ENCODE measurements around the gene POLDIP2. TPM values are rescaled to one million over a fixed set of nuclear protein-coding genes. Genes with fewer than 3 reads are reported as not detected.
A peak's percentile ranks its signal among the peaks of the same experiment; 100 is the strongest.

The POLDIP2 gene
- polyA plus RNA-seq, 1 of the 3 experiments (the other 2 are of a cell fraction), result 98.1 TPM

DNA sequence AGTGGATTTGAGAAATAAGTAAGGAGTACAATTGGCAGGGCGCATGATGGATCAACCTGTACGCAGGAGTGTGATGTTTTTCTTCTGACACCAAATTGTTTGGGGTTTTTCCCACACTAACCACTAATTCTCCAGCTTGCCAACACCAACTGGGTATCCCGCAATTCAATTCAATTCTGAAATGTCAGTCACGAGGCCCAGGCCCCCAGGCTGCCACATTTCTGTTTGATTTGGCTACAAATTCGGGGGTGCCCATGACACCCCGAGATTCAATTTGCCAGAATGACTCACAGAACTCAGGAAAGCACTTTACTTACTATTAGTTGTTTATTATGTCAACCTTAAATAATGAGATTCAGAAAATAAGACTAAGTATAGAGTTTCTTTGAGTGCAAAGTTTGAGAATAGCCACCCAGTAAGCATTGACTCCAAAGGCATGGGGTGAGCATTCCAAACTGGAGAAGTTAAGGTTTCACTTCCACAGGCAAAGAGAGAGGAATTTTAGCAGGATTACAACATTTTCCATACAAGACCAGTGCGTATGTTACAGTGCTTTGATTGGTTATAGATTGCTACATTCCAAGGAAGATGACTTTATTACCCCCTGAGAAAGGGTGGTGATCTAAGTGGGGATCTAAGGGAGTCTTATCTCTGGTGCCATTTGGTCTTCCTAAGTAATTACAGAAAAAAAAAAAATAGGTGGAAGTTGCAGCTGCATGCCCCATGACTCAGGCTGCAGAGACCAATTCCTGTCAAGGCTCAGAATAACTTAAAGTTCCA lies 37.2 kb upstream of the POLDIP2 start:
- peaks cover 4% of the 10 kb centered on the region for H3F3A ChIP-seq (replicated peaks; ENCODE audit: insufficient read depth)
- DNase-seq, result no peak
- H3K9me2 ChIP-seq, result no peaks in the 10 kb centered on the region
- no peaks in the 10 kb centered on the region for H3K4me1 ChIP-seq (ENCODE audit: control insufficient read depth in 1 of 2, insufficient read depth in 2 of 2, low read depth in 1 of 2, low read length in 1 of 2)
- WGBS (ENCODE audit: low lambda C conversion rate), result 74% methylated on average over 7 of the region's 7 CpGs
- H3K4me3 ChIP-seq (ENCODE audit: low read depth in 2 of 2, low read length in 1 of 2), result no peak overlapping the region
- H2AFZ ChIP-seq (ENCODE audit: low read depth), result no peak overlapping the region
- H3K9me3 ChIP-seq, result no peaks in the 10 kb centered on the region
- H3K79me2 ChIP-seq (ENCODE audit: insufficient read depth), result no peaks in the 10 kb centered on the region
- H3K36me3 ChIP-seq (replicated peaks in 1 of 2; ENCODE audit: control insufficient read depth in 1 of 2, insufficient read depth in 2 of 2, low read length in 1 of 2), result peaks cover 18 to 72% of the 10 kb centered on the region in 2 experiments
- no peak for TF ChIP-seq NRF1 (IDR thresholded peaks at IDR 0.05; ENCODE audit: low read depth, low read length)
- 0 out of 2 replicates have a peak, but pooled peaks have one; percentile 16 for TF ChIP-seq FOSL2 (IDR thresholded peaks at IDR 0.05; ENCODE audit: borderline replicate concordance, low read depth)
- CTCF ChIA-PET, result interaction anchor here (0.7 to 1.2 kb wide), 4 partner anchors 14 to 589 kb away, joined by 3 to 4 read pairs (median 4); no protein-coding TSS in a partner anchor
- H3K27ac ChIP-seq (ENCODE audit: low read depth in 2 of 2, low read length in 1 of 2), result no peak overlapping the region
- no peak overlapping the region for H3K9ac ChIP-seq
- POLR2A ChIA-PET, result interaction anchor here (1.9 kb wide), 1 partner anchor 11 kb away, joined by 6 read pairs; no protein-coding TSS in a partner anchor
- no peaks in the 10 kb centered on the region for H3K27me3 ChIP-seq (ENCODE audit: insufficient read depth)
- H4K20me1 ChIP-seq (ENCODE audit: insufficient read depth), result no peaks in the 10 kb centered on the region
- H3K4me2 ChIP-seq, result no peak overlapping the region

DNA sequence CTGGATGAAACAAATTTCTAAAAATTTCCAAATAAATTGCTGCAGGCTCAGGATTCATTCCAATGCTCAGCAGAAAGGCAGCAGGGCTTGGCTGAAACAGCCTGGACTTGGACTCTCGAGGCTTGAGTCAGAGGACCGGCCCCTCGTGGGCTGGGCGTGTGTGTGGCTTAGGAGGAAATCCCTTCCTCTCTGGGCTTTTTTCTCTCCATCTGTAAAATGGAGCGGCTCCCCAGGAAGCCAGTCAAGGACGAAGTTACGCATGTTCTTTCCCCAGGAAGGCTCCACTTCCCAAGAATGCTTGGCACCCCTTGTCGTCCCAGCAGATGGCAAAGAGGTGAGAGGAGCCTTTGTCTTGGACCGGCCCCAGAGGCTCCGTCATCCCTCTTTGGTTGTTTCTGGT lies 35.2 kb upstream of the POLDIP2 start:
- H3K4me1 ChIP-seq (ENCODE audit: control insufficient read depth in 1 of 2, insufficient read depth in 2 of 2, low read depth in 1 of 2, low read length in 1 of 2), result no peaks in the 10 kb centered on the region
- H3K36me3 ChIP-seq (replicated peaks in 1 of 2; ENCODE audit: control insufficient read depth in 1 of 2, insufficient read depth in 2 of 2, low read length in 1 of 2), result peaks cover 27 to 68% of the 10 kb centered on the region in 2 experiments
- H3K27ac ChIP-seq (ENCODE audit: low read depth in 2 of 2, low read length in 1 of 2), result no peak overlapping the region
- no peak overlapping the region for H3K4me2 ChIP-seq
- no peaks in the 10 kb centered on the region for H3K9me3 ChIP-seq
- peaks cover 4% of the 10 kb centered on the region for H3F3A ChIP-seq (replicated peaks; ENCODE audit: insufficient read depth)
- no peak overlapping the region for H2AFZ ChIP-seq (ENCODE audit: low read depth)
- CTCF ChIA-PET, result no interaction called here
- TF ChIP-seq EP300 (IDR thresholded peaks at IDR 0.05; ENCODE audit: borderline replicate concordance in 1 of 2, low read depth in 1 of 2, low read length in 1 of 2) (no peak), ELF1 (IDR thresholded peaks at IDR 0.05) (no peak), JUND (IDR thresholded peaks at IDR 0.05) (no peak), REST (IDR thresholded peaks at IDR 0.05; ENCODE audit: low read depth, low read length) (no peak), MEF2A (IDR thresholded peaks at IDR 0.05; ENCODE audit: borderline replicate concordance, low read depth) (no peak), POLR2AphosphoS5 (IDR thresholded peaks at IDR 0.05; ENCODE audit: low read depth, low read length) (no peak), RAD21 (IDR thresholded peaks at IDR 0.05; ENCODE audit: low read length) (no peak), GABPA (IDR thresholded peaks at IDR 0.05; ENCODE audit: low read depth) (no peak), MXI1 (IDR thresholded peaks at IDR 0.05; ENCODE audit: low read depth, low read length) (no peak), RFX5 (IDR thresholded peaks at IDR 0.05; ENCODE audit: low read length) (no peak), RCOR1 (IDR thresholded peaks at IDR 0.05; ENCODE audit: low read length) (no peak), ZBTB33 (IDR thresholded peaks at IDR 0.05; ENCODE audit: borderline replicate concordance, low read depth) (no peak), IRF3 (IDR thresholded peaks at IDR 0.05; ENCODE audit: low read depth, low read length) (no peak), FOSL2 (IDR thresholded peaks at IDR 0.05; ENCODE audit: borderline replicate concordance, low read depth) (no peak), TAF1 (IDR thresholded peaks at IDR 0.05; ENCODE audit: borderline replicate concordance, low read depth, low read length) (no peak), CHD2 (IDR thresholded peaks at IDR 0.05; ENCODE audit: low read length, partially characterized antibody) (no peak)
- TF ChIP-seq, protein P1, sequence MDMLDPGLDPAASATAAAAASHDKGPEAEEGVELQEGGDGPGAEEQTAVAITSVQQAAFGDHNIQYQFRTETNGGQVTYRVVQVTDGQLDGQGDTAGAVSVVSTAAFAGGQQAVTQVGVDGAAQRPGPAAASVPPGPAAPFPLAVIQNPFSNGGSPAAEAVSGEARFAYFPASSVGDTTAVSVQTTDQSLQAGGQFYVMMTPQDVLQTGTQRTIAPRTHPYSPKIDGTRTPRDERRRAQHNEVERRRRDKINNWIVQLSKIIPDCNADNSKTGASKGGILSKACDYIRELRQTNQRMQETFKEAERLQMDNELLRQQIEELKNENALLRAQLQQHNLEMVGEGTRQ (IDR thresholded peaks at IDR 0.05; ENCODE audit: borderline replicate concordance, low read depth, low read length), result no peak
- H3K27me3 ChIP-seq (ENCODE audit: insufficient read depth), result no peaks in the 10 kb centered on the region
- no peaks in the 10 kb centered on the region for H3K79me2 ChIP-seq (ENCODE audit: insufficient read depth)
- DNase-seq, result no peak
- H3K9me2 ChIP-seq, result no peaks in the 10 kb centered on the region
- no peaks in the 10 kb centered on the region for H4K20me1 ChIP-seq (ENCODE audit: insufficient read depth)
- 95% methylated on average over 10 of the region's 10 CpGs for WGBS (ENCODE audit: low lambda C conversion rate)
- POLR2A ChIA-PET, result no interaction called here
- H3K4me3 ChIP-seq (ENCODE audit: low read depth in 2 of 2, low read length in 1 of 2), result no peak overlapping the region
- no peak overlapping the region for H3K9ac ChIP-seq

Data from SK-N-SH (cell line).